GM18502 (cell line): ENCODE results near the gene ATOH8.

ENCODE experiments used
- ATAC-seq: cut with Tn5 transposase; IDR thresholded peaks from one replicate; pipeline ENCODE4 v1.9.1; 2021; ENCODE audit warnings: mild to moderate bottlenecking; ENCODE audit not compliant: unreplicated experiment, poor library complexity

The ATOH8 gene

GRCh38 chr2:85750587-85751575 lies 2.9 kb upstream of the ATOH8 start:
- no peak for ATAC-seq

DNA sequence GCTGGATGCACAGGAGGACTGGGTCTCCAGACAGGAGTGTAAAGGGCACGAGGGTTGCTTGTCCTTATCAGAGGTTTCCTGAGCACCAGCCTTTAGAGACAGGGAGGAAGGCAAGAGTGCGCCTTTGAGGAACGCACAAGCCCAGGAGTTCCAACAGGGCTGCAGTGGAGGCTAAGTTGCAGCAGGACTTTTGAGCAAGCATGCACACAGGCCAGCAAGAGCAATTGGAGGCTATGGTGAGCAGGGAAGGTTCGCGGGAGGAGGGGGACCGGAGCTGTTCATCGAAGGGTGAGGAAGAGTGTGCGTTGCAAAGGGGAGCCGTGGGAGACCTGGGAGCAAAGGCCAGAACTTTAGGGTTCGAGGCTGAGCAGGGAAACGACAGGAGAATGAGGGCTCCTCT lies 2.2 kb upstream of the ATOH8 start:
- no peak for ATAC-seq

- ATAC-seq: no peak
Measured at GRCh38 chr2:85753035-85753524, 711 bp upstream of the ATOH8 start.

DNA sequence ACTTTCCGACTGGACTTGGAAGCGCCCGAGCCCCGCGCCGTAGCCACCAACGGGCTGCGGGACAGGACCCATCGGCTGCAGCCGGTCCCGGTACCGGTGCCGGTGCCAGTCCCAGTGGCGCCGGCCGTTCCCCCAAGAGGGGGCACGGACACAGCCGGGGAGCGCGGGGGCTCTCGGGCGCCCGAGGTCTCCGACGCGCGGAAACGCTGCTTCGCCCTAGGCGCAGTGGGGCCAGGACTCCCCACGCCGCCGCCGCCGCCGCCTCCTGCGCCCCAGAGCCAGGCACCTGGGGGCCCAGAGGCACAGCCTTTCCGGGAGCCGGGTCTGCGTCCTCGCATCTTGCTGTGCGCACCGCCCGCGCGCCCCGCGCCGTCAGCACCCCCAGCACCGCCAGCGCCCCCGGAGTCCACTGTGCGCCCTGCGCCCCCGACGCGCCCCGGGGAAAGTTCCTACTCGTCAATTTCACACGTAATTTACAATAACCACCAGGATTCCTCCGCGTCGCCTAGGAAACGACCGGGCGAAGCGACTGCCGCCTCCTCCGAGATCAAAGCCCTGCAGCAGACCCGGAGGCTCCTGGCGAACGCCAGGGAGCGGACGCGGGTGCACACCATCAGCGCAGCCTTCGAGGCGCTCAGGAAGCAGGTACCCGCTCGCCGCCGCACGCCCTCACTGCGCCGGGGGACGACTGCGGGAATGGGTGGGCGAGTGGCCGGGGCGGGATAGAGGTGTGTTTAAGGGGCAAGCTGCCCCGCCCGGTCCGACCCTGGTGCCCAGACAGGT lies 713 bp downstream of the ATOH8 start:
- ATAC-seq: no peak

DNA sequence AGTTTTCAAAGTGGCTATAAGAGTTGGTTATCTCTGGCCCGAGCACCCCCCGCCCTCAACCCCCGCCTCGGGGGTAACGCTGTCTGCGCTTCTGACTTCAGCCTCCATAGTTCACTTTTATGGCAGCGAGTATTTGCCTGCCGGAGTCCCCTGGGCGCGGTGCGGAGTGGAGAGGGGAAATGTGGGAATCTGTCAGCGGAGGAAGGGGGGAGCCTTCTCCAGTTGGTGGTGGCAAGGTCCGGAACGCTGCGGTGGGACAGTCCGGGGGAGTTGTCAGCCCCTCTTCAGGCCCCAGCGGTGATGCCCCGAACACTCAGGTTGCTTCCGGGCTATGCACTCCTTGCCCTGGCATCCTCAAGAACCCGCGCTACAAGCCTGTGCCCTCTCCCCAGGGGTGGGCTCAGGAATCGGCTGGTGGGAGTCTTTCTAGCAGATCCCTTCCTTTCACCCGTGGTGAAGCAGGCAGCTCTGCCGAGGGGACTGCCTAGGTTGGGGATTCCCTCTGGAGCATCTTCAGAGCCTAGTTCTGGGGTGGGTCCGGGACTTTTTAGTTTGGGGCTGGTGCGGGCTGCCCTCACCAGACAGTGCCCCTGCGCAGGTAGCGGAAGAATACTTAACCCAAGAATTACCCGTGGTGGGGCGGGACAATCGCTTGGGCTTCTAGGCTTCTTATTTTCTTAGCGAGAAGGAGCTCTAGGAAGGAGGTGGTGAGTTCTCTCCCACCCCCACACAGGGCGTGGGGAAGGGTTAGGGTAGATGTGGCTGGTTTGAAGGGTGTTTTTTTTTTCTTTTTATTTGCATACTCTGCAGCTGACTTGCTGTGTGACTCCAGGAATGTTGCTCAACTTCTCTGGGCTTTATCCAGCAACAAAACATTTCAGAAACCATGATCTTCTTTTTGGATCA lies 1.6 kb downstream of the ATOH8 start:
- ATAC-seq: no peak

- no peak for ATAC-seq
Measured at GRCh38 chr2:85756195-85756594, 2.4 kb downstream of the ATOH8 start.

DNA sequence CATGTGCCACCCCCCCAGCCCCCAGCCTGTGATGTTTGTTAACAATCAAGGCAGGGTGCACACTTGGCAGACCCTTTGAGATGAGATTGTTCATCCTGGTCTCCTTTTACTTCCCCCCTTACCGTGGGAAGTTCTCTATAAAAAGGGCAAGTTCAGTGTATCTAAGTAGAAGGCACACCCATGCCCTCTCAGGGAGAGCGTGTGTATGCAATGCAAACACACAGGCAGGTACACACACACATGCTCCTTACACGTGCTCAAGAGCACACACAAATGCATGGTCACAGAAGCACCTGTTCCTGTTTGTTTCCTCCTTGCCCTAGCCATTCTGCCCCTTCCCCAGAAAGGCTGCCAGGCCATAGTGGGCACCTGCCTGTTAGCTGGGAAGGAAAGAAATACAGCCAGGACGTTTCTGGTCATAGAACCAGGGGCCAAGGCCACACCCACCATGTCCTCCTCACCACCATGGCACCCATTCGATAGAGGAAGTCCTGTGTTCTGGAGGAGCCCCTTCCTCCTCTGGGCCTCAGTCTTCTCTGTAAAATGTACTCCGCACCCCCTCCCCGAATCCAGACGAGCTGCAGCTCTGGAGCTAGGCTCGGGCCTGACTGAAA lies 3.1 kb downstream of the ATOH8 start:
- ATAC-seq: no peak

DNA sequence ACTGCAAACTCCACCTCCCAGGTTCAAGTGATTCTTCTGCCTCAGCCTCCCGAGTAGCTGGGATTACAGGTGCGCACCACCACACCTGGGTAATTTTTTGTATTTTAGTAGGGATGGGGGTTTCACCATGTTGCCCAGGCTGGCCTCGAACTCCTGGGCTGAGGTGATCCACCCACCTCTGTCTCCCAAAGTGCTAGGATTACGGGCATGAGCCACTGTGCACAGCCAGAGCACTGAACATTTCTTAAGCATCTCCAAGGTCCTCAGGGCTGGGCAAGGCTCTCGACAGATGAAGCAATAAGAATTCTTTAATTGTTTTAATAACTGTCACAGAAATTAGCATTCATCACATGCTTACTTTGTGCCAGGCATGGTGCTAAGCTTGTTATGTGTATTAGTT lies 4.1 kb downstream of the ATOH8 start:
- no peak for ATAC-seq

GRCh38 chr2:85758361-85759256 lies 4.8 kb downstream of the ATOH8 start:
- no peak for ATAC-seq

DNA sequence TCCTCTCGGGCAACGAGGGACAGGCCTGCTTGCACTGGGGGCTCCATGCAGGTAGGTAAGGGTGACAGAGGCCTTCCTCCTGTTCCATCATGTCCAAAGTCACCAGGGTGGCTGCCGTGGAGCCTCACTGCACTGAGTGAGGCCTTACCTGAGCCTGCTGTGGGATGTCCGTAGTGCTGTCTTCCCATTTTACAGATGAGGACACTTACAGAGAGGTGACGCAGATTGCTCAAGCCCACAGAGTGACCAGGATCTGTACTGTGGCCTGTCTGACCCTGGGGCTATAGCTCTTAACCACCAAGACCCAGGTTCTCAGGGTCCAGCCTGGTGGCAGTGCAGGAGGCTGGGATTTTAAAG lies 5.4 kb downstream of the ATOH8 start:
- no peak for ATAC-seq

GRCh38 chr2:85760371-85760770 lies 6.6 kb downstream of the ATOH8 start:
- no peak for ATAC-seq

- no peak for ATAC-seq
Measured at GRCh38 chr2:85760872-85761271, 7.1 kb downstream of the ATOH8 start.

GRCh38 chr2:85761512-85761944 lies 7.7 kb downstream of the ATOH8 start:
- ATAC-seq: no peak

GRCh38 chr2:85761946-85762345 lies 8.2 kb downstream of the ATOH8 start:
- ATAC-seq: no peak

- ATAC-seq: no peak
Measured at GRCh38 chr2:85763132-85763531, 9.3 kb downstream of the ATOH8 start.

DNA sequence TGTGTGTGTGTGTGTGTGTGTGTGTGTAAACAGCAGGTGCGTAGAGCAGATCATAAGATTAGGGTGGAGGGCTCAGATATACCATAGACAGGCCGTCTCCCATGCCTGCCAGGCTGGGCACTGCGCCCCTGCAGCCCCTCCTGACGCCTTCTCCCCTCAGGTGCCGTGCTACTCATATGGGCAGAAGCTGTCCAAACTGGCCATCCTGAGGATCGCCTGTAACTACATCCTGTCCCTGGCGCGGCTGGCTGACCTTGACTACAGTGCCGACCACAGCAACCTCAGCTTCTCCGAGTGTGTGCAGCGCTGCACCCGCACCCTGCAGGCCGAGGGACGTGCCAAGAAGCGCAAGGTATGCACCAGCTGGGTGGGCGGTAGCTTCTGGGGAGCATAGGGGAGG lies 10.0 kb downstream of the ATOH8 start:
- ATAC-seq: no peak

- no peak for ATAC-seq
Measured at GRCh38 chr2:85765081-85765731, 11.4 kb downstream of the ATOH8 start.

DNA sequence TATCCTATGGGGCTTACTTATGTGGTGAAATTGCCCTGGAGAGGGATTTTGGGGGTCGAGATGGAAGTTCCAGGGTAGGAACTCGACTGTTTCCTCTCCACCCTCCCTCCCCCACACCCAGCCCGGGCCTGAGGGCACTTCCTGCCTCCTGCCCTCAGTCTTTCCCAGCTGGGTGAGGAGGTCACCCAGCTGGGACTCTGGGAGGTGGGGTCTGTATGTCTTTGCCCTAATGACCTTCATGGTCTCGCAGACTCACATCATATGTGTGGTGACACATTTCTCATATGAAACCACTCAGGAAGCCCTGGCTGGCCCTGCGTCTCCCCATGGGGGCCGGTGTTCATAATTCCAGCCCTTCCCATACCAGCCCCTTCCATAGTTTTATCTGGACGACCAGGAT lies 12.4 kb downstream of the ATOH8 start:
- no peak for ATAC-seq
